Ovary (tissue), 3 donors: ENCODE results near the gene CREB3L1.

ENCODE experiments used
- EP300 ChIP-seq: sonication (generic); formaldehyde crosslinking; IDR thresholded peaks from one replicate; pipeline ENCODE4 v1.6.1; 2017; ENCODE audit warnings: antibody characterized with exemption
- POLR2A ChIP-seq: fragments of 450-650 bp; IDR thresholded peaks from one replicate; pipeline ENCODE4 v1.6.1; 2017; ENCODE audit warnings: antibody characterized with exemption, mild to moderate bottlenecking, moderate library complexity
- TF ChIP-seq, protein P1 (sequence below), 3 donors: fragments of 450-650 bp in 2 of 3; fragments of 200-600 bp in 1 of 3; IDR thresholded peaks; one replicate each; pipeline versions ENCODE4 v1.5.1 to v1.8.0; 2016 to 2022; ENCODE audit warnings: antibody characterized with exemption in 3 of 3, mild to moderate bottlenecking in 1 of 3
- donor health status: DM: no; HTN: no; CAD: no.

DNA sequence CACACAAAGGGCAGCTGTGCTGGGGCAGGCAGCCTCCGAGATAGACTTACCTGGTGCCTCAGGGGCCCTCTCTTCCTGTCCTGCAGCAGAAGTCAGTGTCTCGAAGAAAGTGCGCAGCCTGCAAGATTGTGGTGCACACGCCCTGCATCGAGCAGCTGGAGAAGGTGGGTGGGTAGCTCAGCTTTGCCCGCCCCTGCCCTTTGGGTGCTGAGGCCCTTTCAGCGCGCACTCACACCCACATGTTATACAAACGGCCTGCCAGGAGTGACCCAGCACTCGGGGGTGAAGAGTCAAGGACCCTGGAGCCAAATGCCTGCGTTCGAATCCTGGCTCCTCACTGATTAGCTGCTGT, 90.4 kb downstream of the CREB3L1 start:
- TF ChIP-seq, protein P1, sequence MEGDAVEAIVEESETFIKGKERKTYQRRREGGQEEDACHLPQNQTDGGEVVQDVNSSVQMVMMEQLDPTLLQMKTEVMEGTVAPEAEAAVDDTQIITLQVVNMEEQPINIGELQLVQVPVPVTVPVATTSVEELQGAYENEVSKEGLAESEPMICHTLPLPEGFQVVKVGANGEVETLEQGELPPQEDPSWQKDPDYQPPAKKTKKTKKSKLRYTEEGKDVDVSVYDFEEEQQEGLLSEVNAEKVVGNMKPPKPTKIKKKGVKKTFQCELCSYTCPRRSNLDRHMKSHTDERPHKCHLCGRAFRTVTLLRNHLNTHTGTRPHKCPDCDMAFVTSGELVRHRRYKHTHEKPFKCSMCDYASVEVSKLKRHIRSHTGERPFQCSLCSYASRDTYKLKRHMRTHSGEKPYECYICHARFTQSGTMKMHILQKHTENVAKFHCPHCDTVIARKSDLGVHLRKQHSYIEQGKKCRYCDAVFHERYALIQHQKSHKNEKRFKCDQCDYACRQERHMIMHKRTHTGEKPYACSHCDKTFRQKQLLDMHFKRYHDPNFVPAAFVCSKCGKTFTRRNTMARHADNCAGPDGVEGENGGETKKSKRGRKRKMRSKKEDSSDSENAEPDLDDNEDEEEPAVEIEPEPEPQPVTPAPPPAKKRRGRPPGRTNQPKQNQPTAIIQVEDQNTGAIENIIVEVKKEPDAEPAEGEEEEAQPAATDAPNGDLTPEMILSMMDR (IDR thresholded peaks at IDR 0.05): no peak
- TF ChIP-seq POLR2A (no peak), EP300 (no peak)
